Aorta (tissue), 5 donors: Measurements from ENCODE around the gene NASP. TPM values are rescaled to one million over a fixed set of nuclear protein-coding genes. Genes with fewer than 3 reads are reported as not detected.

Source experiments
- ATAC-seq: fragments of 200-7000 bp; cut with Tn5 transposase; one replicate; pipeline ENCODE4 v1.9.1; 2022; ENCODE audit warnings: moderate library complexity; ENCODE audit not compliant: low FRiP score
- DNase-seq, 2 donors: peaks; one replicate each; pipeline ENCODE4 v3.0.0-alpha.2; 2020
- H3K27ac ChIP-seq, 2 donors: one replicate each; pipeline ENCODE4 v1.5.1; 2013; ENCODE audit warnings: low read length in 2 of 2, mild to moderate bottlenecking in 2 of 2, moderate library complexity in 2 of 2, control low read depth in 1 of 2, inconsistent platforms in 1 of 2, low read depth in 1 of 2
- H3K27me3 ChIP-seq, 2 donors: one replicate each; pipeline ENCODE4 v1.6.1; 2013; ENCODE audit warnings: control low read depth in 1 of 2, low read length in 1 of 2, mild to moderate bottlenecking in 1 of 2, moderate library complexity in 1 of 2; ENCODE audit not compliant: insufficient read depth in 2 of 2, control insufficient read depth in 1 of 2
- H3K36me3 ChIP-seq, 2 donors: one replicate each; pipeline ENCODE4 v1.6.1; 2013; ENCODE audit warnings: control low read depth in 1 of 2, low read length in 1 of 2, mild to moderate bottlenecking in 1 of 2; ENCODE audit not compliant: insufficient read depth in 2 of 2, control insufficient read depth in 1 of 2
- H3K4me1 ChIP-seq, 2 donors: one replicate each; pipeline ENCODE4 v1.6.1; 2013; ENCODE audit warnings: low read length in 2 of 2, control low read depth in 1 of 2, mild to moderate bottlenecking in 1 of 2, moderate library complexity in 1 of 2; ENCODE audit not compliant: insufficient read depth in 2 of 2, control insufficient read depth in 1 of 2
- H3K4me3 ChIP-seq, 2 donors: one replicate each; pipeline ENCODE4 v1.5.1; 2013; ENCODE audit warnings: low read length in 2 of 2, control low read depth in 1 of 2, mild to moderate bottlenecking in 1 of 2
- H3K9me3 ChIP-seq: one replicate; pipeline ENCODE4 v1.6.1; 2013; ENCODE audit warnings: mild to moderate bottlenecking, low read length; ENCODE audit not compliant: control insufficient read depth
- WGBS, 2 donors: extraction: QIAGEN DNeasy Blood & Tissue Kit; methylation state at CpG; one replicate each; pipeline ENCODE4 v1.1.7; 2013; 5-methylcytosine and 5-hydroxymethylcytosine counted together
- intact Hi-C, 2 donors: fragments of 100-400 bp; cut with DNase I; formaldehyde crosslinking; loops; one replicate each; pipeline versions ENCODE4 v1.14.2 to v1.15.0; 2022
- polyA plus RNA-seq, 2 donors: library from polyadenylated mRNA; stranded (reverse); fragments of 200-250 nt; gene quantifications; one replicate each; pipeline ENCODE4 v1.2.3, GENCODE V29; 2013
- total RNA-seq, 2 donors: library from RNA; stranded (reverse); fragmentation: NEBNext Ultra II Directional; extraction: Animal tissue kit (Norgen Biotek cat#: 25700); gene quantifications; one replicate each; pipeline ENCODE4 v1.2.1, GENCODE V29; 2021
- donor health status: healthy with polysubstance abuse.
- donor health status: Bipolar disorder and iron deficiency.
- donor health status: DM: no; HTN: no; CAD: no.
- donor health status: DM: no; HTN: no; CAD: no.
- donor health status: DM: yes; HTN: yes; CAD: no.

Gene NASP
- total and polyA plus RNA-seq, 4 donors, result 44.8 to 123 (median 61.2) TPM

- no peaks in the 10 kb centered on the region for H3K9me3 ChIP-seq
- H3K27ac ChIP-seq, result no peak overlapping the region
- no peak for ATAC-seq
- intact Hi-C loops, result no loop called here
- 96 to 97% methylated on average over 1 of the region's 1 CpG for WGBS, 2 donors
- H3K27me3 ChIP-seq, result no peaks in the 10 kb centered on the region
- no peak for DNase-seq
- H3K36me3 ChIP-seq, result peaks cover 4 to 8% of the 10 kb centered on the region in 2 donors
- H3K4me1 ChIP-seq, result no peaks in the 10 kb centered on the region
- H3K4me3 ChIP-seq, result no peak overlapping the region
Observed at GRCh38 chr1:45640293-45640692, 56.5 kb downstream of the NASP start.

GRCh38 chr1:45643321-45643720, 59.5 kb downstream of the NASP start:
- WGBS, 2 donors, result 59 to 84% methylated on average over 5 of the region's 5 CpGs
- H3K36me3 ChIP-seq, result peaks cover 4 to 10% of the 10 kb centered on the region in 2 donors
- intact Hi-C loops, result no loop called here
- H3K27me3 ChIP-seq, result no peaks in the 10 kb centered on the region
- no peak for ATAC-seq
- DNase-seq, result no peak
- H3K4me1 ChIP-seq, result no peaks in the 10 kb centered on the region
- H3K27ac ChIP-seq, result no peak overlapping the region
- H3K9me3 ChIP-seq, result no peaks in the 10 kb centered on the region
- H3K4me3 ChIP-seq, result no peak overlapping the region

GRCh38 chr1:45643978-45644377, 60.1 kb downstream of the NASP start:
- Histone ChIP-seq H3K27me3 (no peaks in the 10 kb centered on the region), H3K4me3 (no peak overlapping the region), H3K36me3 (peaks cover 4 to 10% of the 10 kb centered on the region in 2 donors), H3K4me1 (no peaks in the 10 kb centered on the region), H3K27ac (no peak overlapping the region), H3K9me3 (no peaks in the 10 kb centered on the region)
- DNase-seq (no peak), ATAC-seq (no peak)
- intact Hi-C loops, result no loop called here

- Histone ChIP-seq H3K27me3 (no peaks in the 10 kb centered on the region), H3K9me3 (no peaks in the 10 kb centered on the region), H3K27ac (no peak overlapping the region), H3K4me1 (no peaks in the 10 kb centered on the region), H3K4me3 (no peak overlapping the region), H3K36me3 (peaks cover 4 to 10% of the 10 kb centered on the region in 2 donors)
- WGBS, 2 donors, result 88 to 89% methylated on average over 2 of the region's 2 CpGs
- DNase-seq (no peak), ATAC-seq (no peak)
- intact Hi-C loops, result no loop called here
Observed at GRCh38 chr1:45644661-45645060, 60.8 kb downstream of the NASP start.

DNA sequence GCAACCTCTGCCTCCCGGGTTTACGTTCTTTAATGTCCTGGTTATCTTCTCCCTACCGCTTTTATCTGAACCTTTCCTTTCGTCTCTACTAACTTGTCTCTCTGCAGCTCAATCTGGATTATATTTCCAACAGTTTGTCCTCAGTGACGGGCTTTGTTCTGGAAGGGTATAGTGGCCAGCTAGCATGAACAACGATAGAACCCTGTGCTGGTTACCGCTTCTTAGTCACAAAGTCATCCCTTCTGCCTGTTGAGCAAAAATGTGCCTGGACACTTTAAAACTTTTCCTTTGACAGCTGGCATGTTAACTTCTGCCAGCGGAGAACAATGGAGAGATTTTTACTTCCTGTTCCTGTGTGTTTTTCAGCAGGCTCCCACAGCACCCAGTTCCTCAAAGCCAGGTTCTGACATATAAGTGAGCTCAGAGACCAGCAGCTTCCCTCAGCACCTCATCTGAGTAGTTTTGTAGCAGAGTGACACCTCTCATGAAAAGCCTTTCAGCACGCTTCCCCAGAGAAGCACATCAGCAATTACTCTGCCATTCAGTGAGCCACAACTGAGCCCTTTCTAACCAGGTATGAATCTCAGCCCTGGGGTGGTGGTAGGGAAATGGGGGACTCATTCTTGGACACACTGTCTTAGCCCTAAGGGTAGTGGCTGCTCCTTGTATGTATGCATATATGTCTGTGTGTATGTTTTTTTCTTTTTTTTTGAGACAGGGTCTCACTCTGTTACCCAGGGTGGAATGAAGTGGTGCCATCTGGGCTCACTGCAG, 63.6 kb downstream of the NASP start:
- Histone ChIP-seq H3K9me3 (no peaks in the 10 kb centered on the region), H3K36me3 (peaks cover 7 to 8% of the 10 kb centered on the region in 2 donors), H3K4me1 (no peaks in the 10 kb centered on the region), H3K27ac (no peak overlapping the region), H3K4me3 (no peak overlapping the region), H3K27me3 (no peaks in the 10 kb centered on the region)
- intact Hi-C loops, result no loop called here
- ATAC-seq (no peak), DNase-seq (no peak)
- WGBS, 2 donors, result 67 to 80% methylated on average over 9 of the region's 9 CpGs

DNA sequence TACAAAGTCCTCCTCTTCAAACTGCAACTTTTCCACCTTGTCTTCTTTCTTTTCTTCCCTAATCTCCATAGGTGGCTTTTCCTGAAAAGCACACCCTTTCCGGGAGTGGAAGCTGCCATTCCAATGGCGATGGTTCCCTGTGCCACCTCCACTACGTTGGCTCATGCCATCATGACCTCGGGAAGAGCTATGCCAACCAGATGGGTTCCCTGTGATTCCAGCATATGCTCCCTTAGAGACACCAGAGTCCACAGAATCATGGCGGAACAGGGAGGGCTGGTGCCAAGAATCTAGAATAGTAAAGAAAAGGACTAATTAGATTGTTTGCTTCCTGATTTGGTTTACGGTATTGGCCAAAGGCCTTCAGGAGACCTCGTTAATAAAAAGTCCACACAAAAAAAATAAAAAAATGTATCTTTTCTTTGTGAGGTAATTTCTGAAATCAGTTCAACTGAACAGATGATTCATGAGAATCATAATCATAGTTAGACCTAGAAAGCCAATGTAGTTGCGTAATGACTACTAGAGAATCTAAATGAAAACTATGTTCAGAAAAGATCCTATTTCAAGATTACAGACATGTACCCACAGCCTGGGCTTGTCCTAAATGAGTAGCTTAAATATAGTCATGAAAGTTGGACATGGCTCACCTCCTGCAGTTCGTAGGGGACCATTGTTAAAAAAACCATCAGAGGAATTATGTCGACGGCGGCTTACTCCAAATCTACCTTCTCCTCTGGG, 70.9 kb downstream of the NASP start:
- DNase-seq (no peak), ATAC-seq (no peak)
- H3K36me3 ChIP-seq, result peaks cover 10 to 15% of the 10 kb centered on the region in 2 donors
- WGBS, 2 donors, result 94 to 95% methylated on average over 12 of the region's 12 CpGs
- no peaks in the 10 kb centered on the region for H3K27me3 ChIP-seq
- intact Hi-C loops, result no loop called here
- no peaks in the 10 kb centered on the region for H3K4me1 ChIP-seq
- H3K4me3 ChIP-seq, result no peak overlapping the region
- no peaks in the 10 kb centered on the region for H3K9me3 ChIP-seq
- no peak overlapping the region for H3K27ac ChIP-seq

DNA sequence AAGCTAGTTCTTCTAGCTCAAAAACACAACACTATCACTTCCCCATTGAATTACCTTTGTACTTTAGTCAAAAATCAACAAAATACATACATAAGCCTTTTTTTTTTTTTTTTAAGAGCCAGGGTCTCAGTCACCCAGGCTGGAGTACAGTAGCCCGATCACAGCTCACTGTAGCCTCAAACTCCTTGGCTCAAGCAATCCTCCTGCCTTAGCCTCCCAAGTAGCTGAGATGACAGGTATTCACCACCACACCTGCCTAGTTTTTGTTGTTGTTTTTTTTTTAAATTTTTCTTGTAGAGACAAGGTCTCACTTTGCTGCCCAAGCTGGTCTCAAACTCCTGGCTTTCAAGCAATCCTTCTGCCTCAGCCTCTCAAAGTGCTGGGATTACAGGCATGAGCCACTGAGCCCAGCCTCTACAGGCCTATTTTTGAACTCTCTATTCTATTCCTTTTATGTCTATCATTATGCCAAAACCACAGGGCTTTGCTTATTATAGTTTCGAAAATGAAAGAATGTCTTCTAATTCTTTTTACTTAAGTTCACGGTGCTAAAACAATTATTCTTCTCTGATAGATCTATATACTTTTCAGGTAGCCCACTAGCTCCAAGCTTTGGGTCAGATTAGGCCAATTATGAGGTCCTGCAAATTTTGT, 72.9 kb downstream of the NASP start:
- H3K4me3 ChIP-seq, result no peak overlapping the region

DNA sequence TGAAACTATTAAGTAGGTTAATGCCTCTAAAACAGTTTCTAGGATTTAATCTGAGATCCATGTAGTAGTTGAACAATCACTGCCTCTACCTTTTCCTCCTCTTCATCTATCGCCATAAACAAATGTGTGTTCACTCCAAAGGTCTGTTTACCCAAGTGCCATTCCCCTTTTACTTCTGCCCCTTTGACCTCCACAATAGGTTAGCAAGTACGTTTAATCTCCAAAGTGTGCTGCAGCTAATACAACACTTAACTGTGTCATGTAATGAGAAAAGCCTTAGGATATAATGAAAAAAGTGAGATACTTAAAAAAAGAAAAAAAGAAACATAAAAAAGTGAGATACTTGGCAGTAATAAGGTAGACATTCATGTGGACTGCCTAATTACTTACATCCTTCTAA, 74.3 kb downstream of the NASP start:
- Histone ChIP-seq H3K27ac (no peak overlapping the region), H3K27me3 (no peaks in the 10 kb centered on the region), H3K9me3 (no peaks in the 10 kb centered on the region), H3K4me1 (no peaks in the 10 kb centered on the region), H3K36me3 (peaks cover 3 to 10% of the 10 kb centered on the region in 2 donors), H3K4me3 (no peak overlapping the region)
- intact Hi-C loops, result no loop called here
- DNase-seq (no peak), ATAC-seq (no peak)
- 67 to 70% methylated on average over 2 of the region's 2 CpGs for WGBS, 2 donors

More for the DNA sequence above, 72.9 kb downstream of the NASP start:
- H3K27me3 ChIP-seq, result no peaks in the 10 kb centered on the region
- no peak for DNase-seq
- H3K4me1 ChIP-seq, result no peaks in the 10 kb centered on the region
- peaks cover 3 to 10% of the 10 kb centered on the region in 2 donors for H3K36me3 ChIP-seq
- H3K27ac ChIP-seq, result no peak overlapping the region
- 92 to 93% methylated on average over 3 of the region's 3 CpGs for WGBS, 2 donors
- no peak for ATAC-seq
- intact Hi-C loops, result no loop called here
- no peaks in the 10 kb centered on the region for H3K9me3 ChIP-seq
